Trophoblast cell (in vitro differentiated cells and primary cell): ENCODE measurements around the gene SELENOO.

ENCODE experiments used
- DNase-seq, 2 donors: peaks; one replicate each; pipeline ENCODE4 v3.0.0-alpha.2; 2016
- H2AFZ ChIP-seq: 2 replicates; pipeline ENCODE4 v1.6.1; 2013; ENCODE audit warnings: low read length, moderate library complexity, mild to moderate bottlenecking; ENCODE audit not compliant: insufficient read depth, poor library complexity
- H2AK5ac ChIP-seq: 2 replicates; pipeline ENCODE4 v1.6.1; 2013; ENCODE audit warnings: mild to moderate bottlenecking, low read length
- H2BK120ac ChIP-seq: 2 replicates; pipeline ENCODE4 v1.6.1; 2013; ENCODE audit warnings: low read length, mild to moderate bottlenecking, moderate library complexity; ENCODE audit not compliant: insufficient read depth, poor library complexity
- H2BK12ac ChIP-seq: 2 replicates; pipeline ENCODE4 v1.6.1; 2013; ENCODE audit warnings: mild to moderate bottlenecking, low read length, moderate library complexity
- H2BK5ac ChIP-seq: 2 replicates; pipeline ENCODE4 v1.6.1; 2013; ENCODE audit warnings: low read length, low read depth, moderate library complexity, mild to moderate bottlenecking; ENCODE audit not compliant: poor library complexity
- H3K14ac ChIP-seq: 2 replicates; pipeline ENCODE4 v1.6.1; 2013; ENCODE audit warnings: mild to moderate bottlenecking, low read length
- H3K18ac ChIP-seq: 2 replicates; pipeline ENCODE4 v1.6.1; 2013; ENCODE audit warnings: mild to moderate bottlenecking, low read length
- H3K23ac ChIP-seq: 2 replicates; pipeline ENCODE4 v1.6.1; 2013; ENCODE audit warnings: low read length
- H3K27ac ChIP-seq: 2 replicates; pipeline ENCODE4 v1.5.1; 2013; ENCODE audit warnings: low read depth, mild to moderate bottlenecking, inconsistent platforms, low read length, moderate library complexity
- H3K27me3 ChIP-seq: 2 replicates; pipeline ENCODE4 v1.6.1; 2013; ENCODE audit warnings: inconsistent platforms, mild to moderate bottlenecking, low read length, moderate library complexity; ENCODE audit not compliant: insufficient read depth
- H3K36me3 ChIP-seq, 2 experiments: 1 replicate in 1 of 2; 2 replicates in 1 of 2; pipeline ENCODE4 v1.6.1; 2013; ENCODE audit warnings: low read length in 2 of 2, mild to moderate bottlenecking in 2 of 2, moderate library complexity in 1 of 2; ENCODE audit not compliant: insufficient read depth in 2 of 2, control insufficient read depth in 1 of 2
- H3K4ac ChIP-seq: 2 replicates; pipeline ENCODE4 v1.6.1; 2013; ENCODE audit warnings: low read depth, mild to moderate bottlenecking, low read length, moderate library complexity
- H3K4me1 ChIP-seq, 2 experiments: 1 replicate in 1 of 2; 2 replicates in 1 of 2; pipeline ENCODE4 v1.6.1; 2013; ENCODE audit warnings: low read length in 2 of 2, mild to moderate bottlenecking in 2 of 2, moderate library complexity in 1 of 2; ENCODE audit not compliant: insufficient read depth in 2 of 2, control insufficient read depth in 1 of 2
- H3K4me2 ChIP-seq: 2 replicates; pipeline ENCODE4 v1.6.1; 2013; ENCODE audit warnings: inconsistent platforms, mild to moderate bottlenecking, low read length, moderate library complexity
- H3K4me3 ChIP-seq: 2 replicates; pipeline ENCODE4 v1.5.1; 2013; ENCODE audit warnings: mild to moderate bottlenecking, low read depth, low read length, inconsistent platforms
- H3K79me1 ChIP-seq: one replicate; pipeline ENCODE4 v1.6.1; 2013; ENCODE audit warnings: low read length
- H3K79me2 ChIP-seq: 2 replicates; pipeline ENCODE4 v1.6.1; 2013; ENCODE audit warnings: low read length, mild to moderate bottlenecking; ENCODE audit not compliant: control insufficient read depth, insufficient read depth, poor library complexity
- H3K9ac ChIP-seq: 2 replicates; pipeline ENCODE4 v1.6.1; 2013; ENCODE audit warnings: mild to moderate bottlenecking, low read length
- H3K9me3 ChIP-seq: 2 replicates; pipeline ENCODE4 v1.6.1; 2013; ENCODE audit warnings: low read depth, mild to moderate bottlenecking, control low read depth, inconsistent platforms, low read length; ENCODE audit not compliant: insufficient read depth
- H4K12ac ChIP-seq: 2 replicates; pipeline ENCODE4 v1.6.1; 2013; ENCODE audit warnings: low read depth, mild to moderate bottlenecking, low read length, moderate library complexity
- H4K8ac ChIP-seq: 2 replicates; pipeline ENCODE4 v1.6.1; 2013; ENCODE audit warnings: low read depth, mild to moderate bottlenecking, low read length, moderate library complexity
- H4K91ac ChIP-seq: one replicate; pipeline ENCODE4 v1.6.1; 2013; ENCODE audit warnings: low read depth, mild to moderate bottlenecking, low read length, moderate library complexity
- WGBS: extraction: QIAGEN DNeasy Blood & Tissue Kit; methylation state at CpG from one replicate; pipeline ENCODE4 v1.1.7; 2013; ENCODE audit warnings: missing lambda C conversion rate; ENCODE audit not compliant: insufficient read length, insufficient coverage; ENCODE audit errors: extremely low coverage; 5-methylcytosine and 5-hydroxymethylcytosine counted together

SELENOO gene

GRCh38 chr22:50182176-50183081 lies 18.4 kb upstream of the SELENOO start:
- no peak overlapping the region for H3K27ac ChIP-seq
- no peak overlapping the region for H2BK5ac ChIP-seq
- H3K4me3 ChIP-seq, result no peak overlapping the region
- WGBS, result no CpG with 5 or more reads among the region's 31 CpGs
- H4K8ac ChIP-seq, result no peak overlapping the region
- H2AFZ ChIP-seq, result no peak overlapping the region
- no peak overlapping the region for H2BK120ac ChIP-seq
- no peak overlapping the region for H3K18ac ChIP-seq
- no peak overlapping the region for H4K12ac ChIP-seq
- no peak overlapping the region for H3K9ac ChIP-seq
- peaks cover 4% of the 10 kb centered on the region for H3K9me3 ChIP-seq
- no peak overlapping the region for H2BK12ac ChIP-seq
- no peak overlapping the region for H4K91ac ChIP-seq
- no peak for DNase-seq
- H3K36me3 ChIP-seq, result no peaks in the 10 kb centered on the region
- no peak overlapping the region for H3K4ac ChIP-seq
- no peak overlapping the region for H3K23ac ChIP-seq
- H3K79me2 ChIP-seq, result peaks cover 13% of the 10 kb centered on the region
- H3K27me3 ChIP-seq, result no peaks in the 10 kb centered on the region
- H3K14ac ChIP-seq, result no peak overlapping the region
- peaks cover 19 to 21% of the 10 kb centered on the region in 2 experiments for H3K4me1 ChIP-seq
- H3K79me1 ChIP-seq, result peaks cover 10% of the 10 kb centered on the region
- no peak overlapping the region for H3K4me2 ChIP-seq
- H2AK5ac ChIP-seq, result no peak overlapping the region

DNA sequence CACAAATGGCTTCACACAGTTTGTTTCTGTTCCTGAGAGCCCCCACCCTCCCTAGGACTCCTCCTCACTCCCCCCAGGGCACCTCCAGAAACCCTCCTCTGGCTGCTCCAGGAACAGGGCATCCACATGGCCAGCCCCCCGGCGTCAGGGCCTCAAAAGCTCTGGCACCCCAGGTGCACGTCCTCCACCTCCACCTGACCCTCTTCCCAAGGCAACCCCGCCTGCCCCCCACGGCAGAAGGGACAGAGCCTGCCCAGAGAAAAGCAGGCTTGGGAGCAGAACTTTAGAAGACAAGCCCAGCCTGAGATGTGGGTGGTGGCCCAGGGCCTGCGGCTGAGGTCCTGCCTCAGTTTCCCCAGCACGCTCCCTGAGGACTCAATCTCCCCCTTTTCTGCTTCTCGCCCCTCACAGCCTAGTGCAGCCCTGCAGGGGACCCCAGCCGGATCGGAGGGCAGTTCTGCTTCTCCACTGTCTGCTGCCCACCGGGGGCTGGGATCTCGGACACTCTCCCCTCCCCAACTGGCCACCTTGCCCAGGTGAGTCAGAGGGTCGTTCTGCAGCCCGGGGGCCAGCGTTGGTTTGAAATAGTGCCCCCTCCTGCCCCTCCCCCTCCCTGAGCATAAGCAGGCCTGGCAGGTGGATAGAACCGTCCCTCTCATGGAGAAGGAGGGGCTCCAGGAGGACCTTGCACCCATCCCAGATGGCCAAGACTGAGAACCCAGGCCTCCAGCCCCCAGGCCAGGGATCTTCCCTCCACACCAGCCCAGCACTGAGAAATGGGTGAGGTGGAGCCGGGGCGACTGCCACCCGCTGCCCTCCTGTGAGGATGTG lies 17.5 kb upstream of the SELENOO start:
- Histone ChIP-seq H2BK5ac (no peak overlapping the region), H4K8ac (no peak overlapping the region), H3K4me2 (no peak overlapping the region), H4K91ac (no peak overlapping the region), H2AK5ac (no peak overlapping the region), H4K12ac (no peak overlapping the region), H3K79me1 (peaks cover 10% of the 10 kb centered on the region), H3K4me1 (peaks cover 19% of the 10 kb centered on the region in 2 experiments), H3K27me3 (no peaks in the 10 kb centered on the region), H3K18ac (no peak overlapping the region), H3K14ac (no peak overlapping the region), H3K9ac (no peak overlapping the region), H3K9me3 (peaks cover 1% of the 10 kb centered on the region), H3K4ac (no peak overlapping the region), H2BK12ac (no peak overlapping the region), H3K79me2 (peaks cover 13% of the 10 kb centered on the region), H3K4me3 (no peak overlapping the region), H2BK120ac (no peak overlapping the region), H3K36me3 (peaks cover 0 to under 1% of the 10 kb centered on the region in 2 experiments), H3K23ac (no peak overlapping the region), H2AFZ (no peak overlapping the region), H3K27ac (no peak overlapping the region)
- WGBS, result no CpG with 5 or more reads among the region's 19 CpGs
- DNase-seq, result no peak

DNA sequence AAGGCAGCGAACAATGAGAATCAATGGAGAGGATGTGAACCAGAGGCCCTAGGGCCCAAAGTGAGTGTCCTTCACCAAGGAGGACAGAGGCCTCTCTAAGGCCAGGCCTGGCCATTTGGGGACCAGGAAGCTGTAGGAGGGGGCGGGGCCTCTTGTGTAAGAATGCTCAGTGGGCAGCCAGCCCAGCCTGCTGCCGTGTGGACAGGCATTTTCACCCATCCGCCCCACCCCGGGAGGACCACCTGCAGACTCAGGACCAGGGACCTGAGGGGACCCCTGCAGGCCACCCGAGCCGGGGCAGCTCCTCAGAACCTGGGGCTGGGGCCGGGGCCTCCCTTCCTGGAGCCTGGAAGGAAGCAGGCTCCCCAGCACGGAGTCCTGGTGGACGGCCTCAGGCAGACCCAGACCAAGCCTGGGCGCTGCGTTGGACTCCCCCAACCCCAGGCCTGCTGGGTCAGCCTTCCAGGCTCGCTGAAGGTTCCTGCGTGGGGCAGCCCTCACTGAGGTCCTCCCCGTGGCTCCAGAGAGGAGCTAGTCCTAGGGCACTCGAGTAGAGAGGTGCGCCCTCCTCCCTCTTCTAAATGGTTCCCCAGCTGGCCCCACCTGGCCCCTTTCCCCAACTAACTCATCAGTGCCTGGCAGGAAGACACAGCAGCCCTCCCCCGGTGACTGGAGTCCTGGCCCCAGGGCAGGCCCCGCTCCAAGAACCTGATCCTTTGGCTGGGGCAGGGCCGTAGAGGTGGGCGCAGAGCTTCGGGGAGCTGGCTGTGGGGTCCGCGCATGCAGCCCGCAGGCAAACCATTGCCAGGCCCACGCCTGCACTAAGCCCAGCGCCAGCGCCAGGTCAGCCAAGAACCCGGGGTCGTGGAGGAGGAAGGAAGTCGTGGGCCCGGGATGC lies 16.6 kb upstream of the SELENOO start:
- no CpG with 5 or more reads among the region's 32 CpGs for WGBS
- peak overlapping the region; percentile 35 for H2AK5ac ChIP-seq

More for the DNA sequence above, 16.6 kb upstream of the SELENOO start:
- Histone ChIP-seq H4K91ac (peak overlapping the region; percentile 90), H3K23ac (no peak overlapping the region), H3K4ac (no peak overlapping the region), H3K9ac (no peak overlapping the region), H3K9me3 (peaks cover 1% of the 10 kb centered on the region), H4K8ac (peak overlapping the region; percentile 54), H3K18ac (no peak overlapping the region), H3K36me3 (peaks cover 0 to 5% of the 10 kb centered on the region in 2 experiments), H2BK12ac (no peak overlapping the region), H2AFZ (peak overlapping the region; percentile 46), H2BK120ac (no peak overlapping the region), H3K27ac (no peak overlapping the region), H4K12ac (no peak overlapping the region), H3K79me2 (peaks cover 13% of the 10 kb centered on the region), H3K4me3 (no peak overlapping the region), H3K27me3 (no peaks in the 10 kb centered on the region), H3K4me1 (peaks cover 23 to 26% of the 10 kb centered on the region in 2 experiments), H3K4me2 (peak overlapping the region; percentile 66), H2BK5ac (no peak overlapping the region), H3K79me1 (peaks cover 10% of the 10 kb centered on the region), H3K14ac (no peak overlapping the region)
- no peak for DNase-seq
